ENCODE data around the gene GAB2.

GRCh38 chr11:78337554-78337924 is 80.1 kb downstream of the GAB2 start:
- no peak for TF ChIP-seq CTCF (IDR thresholded peaks at IDR 0.05; ENCODE audit: low read length)
- no peak for TF ChIP-seq EZH2 (IDR thresholded peaks at IDR 0.05; ENCODE audit: borderline replicate concordance, low read length)
